Activated CD8-positive, alpha-beta memory T cell treated with anti-CD3 and anti-CD28 coated beads for 1 hour (primary cell): ENCODE results near the gene BDH2.

ENCODE experiments used
- DNase-seq, 2 donors: peaks; one replicate each; pipeline ENCODE4 v3.0.0-alpha.2; 2020; ENCODE audit warnings: low read depth in 1 of 2; ENCODE audit errors: extremely low read depth in 1 of 2

BDH2 gene

GRCh38 chr4:103029300-103029699, 70.3 kb downstream of the BDH2 start:
- DNase-seq: no peak
